Kidney epithelial cell (primary cell): ENCODE results near the gene ONECUT1. TPM values are rescaled to one million over a fixed set of nuclear protein-coding genes. Genes with fewer than 3 reads are reported as not detected.

Experiments used
- DNase-seq: peaks from one replicate; pipeline ENCODE4 v3.0.0-alpha.2; 2010; ENCODE audit warnings: low read depth
- H3K27me3 ChIP-seq: 2 replicates; pipeline ENCODE4 v1.6.0; 2011; ENCODE audit warnings: low read length; ENCODE audit not compliant: control insufficient read depth, insufficient read depth
- H3K36me3 ChIP-seq: 2 replicates; pipeline ENCODE4 v1.5.1; 2011; ENCODE audit warnings: low read length; ENCODE audit not compliant: control insufficient read depth, insufficient read depth
- H3K4me3 ChIP-seq: 2 replicates; pipeline ENCODE4 v1.5.1; 2011; ENCODE audit warnings: low read depth, mild to moderate bottlenecking, control low read depth, low read length
- CTCF ChIP-seq: IDR thresholded peaks from 2 replicates; pipeline ENCODE4 v1.5.1; 2011; ENCODE audit warnings: mild to moderate bottlenecking, moderate library complexity, low read length, control low read depth, inconsistent platforms; ENCODE audit not compliant: insufficient read depth, poor library complexity, severe bottlenecking
- total RNA-seq: library from RNA; depleted of rRNA; stranded (reverse); fragments of >200 nt; gene quantifications from 2 replicates; pipeline ENCODE4 v1.2.3, GENCODE V29; 2015

The ONECUT1 gene
- total RNA-seq, 1 donor from 2014 or later: not detected

- Histone ChIP-seq H3K4me3 (no peak overlapping the region), H3K36me3 (no peaks in the 10 kb centered on the region), H3K27me3 (peaks cover 96% of the 10 kb centered on the region)
- no peak for DNase-seq
- TF ChIP-seq CTCF: no peak
Observed at GRCh38 chr15:52788099-52788986, 1.8 kb downstream of the ONECUT1 start.

- no peak for TF ChIP-seq CTCF
Observed at GRCh38 chr15:52787549-52788098, 2.5 kb downstream of the ONECUT1 start.

GRCh38 chr15:52787123-52787503, 3.0 kb downstream of the ONECUT1 start:
- Histone ChIP-seq H3K27me3 (peaks cover 95% of the 10 kb centered on the region), H3K4me3 (no peak overlapping the region), H3K36me3 (no peaks in the 10 kb centered on the region)
- DNase-seq: no peak
- TF ChIP-seq CTCF: no peak

More at GRCh38 chr15:52787549-52788098, 2.5 kb downstream of the ONECUT1 start:
- Histone ChIP-seq H3K27me3 (peaks cover 98% of the 10 kb centered on the region), H3K4me3 (no peak overlapping the region), H3K36me3 (no peaks in the 10 kb centered on the region)
- DNase-seq: no peak

- DNase-seq: no peak
- H3K27me3 ChIP-seq: peaks cover 90% of the 10 kb centered on the region
- TF ChIP-seq CTCF: no peak
- no peaks in the 10 kb centered on the region for H3K36me3 ChIP-seq
- no peak overlapping the region for H3K4me3 ChIP-seq
Observed at GRCh38 chr15:52786436-52787122, 3.6 kb downstream of the ONECUT1 start.

- no peak for DNase-seq
- H3K27me3 ChIP-seq: peaks cover 85% of the 10 kb centered on the region
- H3K4me3 ChIP-seq: no peak overlapping the region
- H3K36me3 ChIP-seq: no peaks in the 10 kb centered on the region
- no peak for TF ChIP-seq CTCF
Observed at GRCh38 chr15:52785672-52786406, 4.3 kb downstream of the ONECUT1 start.
